ENCODE data around the gene PNKD.

DNA sequence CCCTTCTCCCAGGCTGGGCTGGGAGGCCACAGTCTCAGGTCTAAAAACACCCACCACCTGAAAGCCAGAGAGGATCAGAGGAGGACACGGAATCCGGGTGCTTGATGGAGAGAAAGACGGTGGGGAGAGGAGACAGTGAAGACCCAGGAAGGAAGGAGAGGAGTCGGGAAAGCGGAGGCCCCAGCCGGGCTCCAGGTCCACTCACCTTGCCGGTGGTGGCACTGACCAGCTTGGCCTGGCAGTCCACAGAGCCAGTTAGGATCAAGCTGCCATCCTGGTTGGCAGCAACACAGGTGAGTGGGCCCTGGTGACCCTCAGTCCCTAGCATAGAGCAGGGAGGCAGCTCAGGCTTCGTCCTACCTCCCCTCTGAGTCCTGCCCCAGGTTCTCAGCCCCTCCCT lies 4.7 kb upstream of the PNKD start:
- no peak for TF ChIP-seq CTCF (conservative IDR thresholded peaks at IDR 0.05; ENCODE audit: low read length)
- no peak for TF ChIP-seq EZH2phosphoT487 (IDR thresholded peaks at IDR 0.05; ENCODE audit: borderline replicate concordance, low read depth, low read length)
